A172 (cell line): ENCODE data around the gene RBSN. TPM values are rescaled to one million over a fixed set of nuclear protein-coding genes. Genes with fewer than 3 reads are reported as not detected.
"Not testable (repeated sequence)": the region's sequence is repeated elsewhere in the genome, so short reads cannot be mapped to it uniquely, and the experiment has no call there.

ENCODE experiments used
- DNase-seq: peaks from one replicate; pipeline ENCODE4 v3.0.0-alpha.2; 2015; ENCODE audit warnings: low spot score
- total RNA-seq: library from RNA; depleted of rRNA; stranded (reverse); fragments of >200 nt; shearing (Covaris generic); gene quantifications from 2 replicates; pipeline ENCODE4 v1.2.3, GENCODE V29; 2014; rRNA removed

Gene RBSN
- 23.3 and 29.0 TPM in 2 replicates for total RNA-seq

DNA sequence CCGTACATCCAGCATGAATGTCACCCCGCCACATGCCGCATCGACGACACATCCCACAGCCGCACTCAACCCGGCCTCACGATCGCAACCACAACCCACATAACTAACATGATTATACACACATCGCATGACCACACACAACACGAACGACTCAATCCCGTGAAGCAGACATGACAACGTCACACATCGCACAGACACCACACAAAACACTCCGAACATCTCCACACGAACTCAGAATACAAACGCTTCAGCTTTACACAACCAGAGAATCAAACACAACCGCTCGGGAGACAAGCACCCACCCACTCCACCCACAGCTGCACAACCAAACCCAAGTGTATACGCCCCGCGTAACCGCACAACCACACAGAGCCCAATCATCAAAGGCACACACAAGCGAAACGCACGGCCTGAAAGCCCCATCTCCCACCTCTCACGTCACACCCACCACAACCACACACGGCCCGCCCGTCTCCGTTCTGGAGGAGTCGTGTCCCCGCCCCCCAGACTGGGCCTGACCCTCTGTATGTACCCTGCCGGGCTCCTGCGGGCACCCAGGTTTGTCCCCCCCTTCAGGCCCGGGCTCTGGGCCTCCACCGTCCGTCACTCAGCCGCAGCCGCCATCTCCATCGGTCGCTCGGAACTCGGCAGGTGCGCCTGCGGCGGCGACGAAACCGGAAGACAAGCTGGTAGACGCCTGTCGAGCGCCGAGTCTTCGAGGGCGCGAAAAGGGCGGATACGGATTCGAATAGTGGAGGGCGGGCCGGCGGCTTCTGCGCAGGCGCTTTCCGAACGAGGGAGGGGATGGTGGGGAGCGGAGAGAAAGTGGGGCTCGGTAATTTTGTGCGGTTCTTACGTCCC, at the start of gene RBSN:
Gene RBSN, minus strand, starts transcription at position 646 of the 861 bp plus-strand sequence. CDS start 3,028 bp downstream, outside the sequence.
- peak; percentile 91 for DNase-seq

DNA sequence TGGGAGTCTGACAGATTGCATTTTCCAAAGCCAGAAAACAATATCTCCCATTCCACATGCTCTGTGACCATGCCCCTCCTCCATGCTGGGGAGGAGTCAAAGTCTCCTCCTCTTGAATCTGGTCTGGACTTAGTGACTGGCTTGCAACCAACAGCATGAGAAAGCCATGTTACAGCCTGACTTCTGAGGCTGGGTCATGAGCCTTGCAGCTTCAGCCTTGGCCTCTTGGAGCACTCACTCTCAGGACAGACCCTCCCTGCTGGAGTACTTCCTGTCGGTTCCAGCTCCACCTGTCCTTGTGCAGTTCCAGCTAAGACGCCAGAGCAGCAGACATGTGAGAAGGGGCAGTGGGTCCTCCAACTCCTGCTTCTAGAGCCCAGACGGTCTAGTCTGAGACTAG, 49.7 kb upstream of the RBSN start:
- peak; percentile 18 for DNase-seq

DNA sequence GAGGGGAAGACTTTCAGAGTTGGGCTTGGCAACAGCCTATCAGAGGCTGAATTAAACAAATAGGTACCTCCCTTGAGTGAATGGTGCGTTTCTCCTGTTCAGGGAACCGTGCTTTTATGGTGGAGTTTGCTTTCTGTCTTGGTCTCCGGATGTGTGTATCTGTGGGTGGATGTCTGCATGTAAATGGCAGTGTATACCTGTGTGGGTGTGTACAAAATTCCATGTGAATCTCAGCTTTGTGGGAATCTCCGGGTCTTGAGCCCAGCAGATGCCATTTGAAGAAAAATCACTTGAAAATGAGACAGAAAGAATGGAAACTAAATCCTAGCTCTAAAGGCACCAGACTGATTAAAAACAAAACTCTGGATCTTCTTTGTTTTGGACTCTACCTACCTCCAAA, 37.9 kb upstream of the RBSN start:
- DNase-seq = not testable (repeated sequence)

DNA sequence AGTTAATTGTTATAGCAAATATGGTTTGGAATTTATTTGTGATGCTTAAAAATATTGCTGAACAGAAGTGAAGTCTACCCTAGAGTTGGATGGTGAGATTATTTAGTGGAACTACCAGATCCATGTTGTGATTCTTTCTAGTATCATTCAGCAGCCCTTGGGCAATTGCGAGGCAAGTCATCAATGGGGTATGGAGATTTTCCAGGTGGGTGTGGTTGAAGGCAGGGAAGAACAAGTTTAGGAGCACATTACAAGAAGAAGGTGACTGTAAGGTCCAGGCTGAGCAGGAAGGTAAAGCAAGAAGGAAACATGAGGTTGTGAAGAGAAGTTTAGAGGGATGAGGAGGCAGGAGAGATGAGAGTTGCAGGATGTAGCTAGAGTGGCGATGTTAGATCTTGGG, 36.0 kb upstream of the RBSN start:
- DNase-seq = not testable (repeated sequence)

DNA sequence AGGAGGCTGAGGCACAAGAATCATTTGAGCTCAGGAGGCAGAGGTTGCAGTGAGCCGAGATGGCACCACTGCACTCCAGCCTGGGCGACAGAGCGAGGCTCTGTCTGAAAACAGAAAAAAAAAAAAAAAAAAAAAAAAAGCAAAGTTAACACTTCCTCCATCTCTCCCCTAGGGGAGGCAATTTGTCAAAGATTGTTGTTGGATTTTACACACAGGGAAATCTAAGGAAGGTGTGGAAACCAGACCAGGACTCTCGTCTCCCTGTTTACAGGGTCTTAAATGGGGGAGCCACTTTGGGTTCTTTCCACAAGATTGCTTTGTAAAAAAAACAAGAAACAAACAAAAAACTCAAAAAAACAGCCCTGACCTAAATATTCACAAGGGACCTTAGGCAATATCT, 29.5 kb upstream of the RBSN start:
- DNase-seq = not testable (repeated sequence)

DNA sequence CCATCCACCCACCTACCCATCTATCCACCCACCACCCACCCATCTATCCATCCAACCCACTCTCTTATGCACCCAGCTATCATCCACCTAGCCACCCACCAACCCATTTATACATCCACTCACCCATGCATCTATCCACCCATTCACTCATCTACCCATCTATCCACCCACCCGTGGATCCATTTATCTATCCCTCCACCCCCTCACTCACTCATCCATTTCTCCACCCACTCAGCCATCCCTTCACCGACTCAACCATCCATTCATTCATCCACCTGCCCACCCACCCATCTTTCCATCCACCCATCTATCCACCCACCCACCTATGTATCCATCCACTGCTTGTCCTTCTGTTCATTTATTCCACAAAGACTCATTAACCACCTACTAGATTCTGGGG, 28.0 kb upstream of the RBSN start:
- not testable (repeated sequence) for DNase-seq

DNA sequence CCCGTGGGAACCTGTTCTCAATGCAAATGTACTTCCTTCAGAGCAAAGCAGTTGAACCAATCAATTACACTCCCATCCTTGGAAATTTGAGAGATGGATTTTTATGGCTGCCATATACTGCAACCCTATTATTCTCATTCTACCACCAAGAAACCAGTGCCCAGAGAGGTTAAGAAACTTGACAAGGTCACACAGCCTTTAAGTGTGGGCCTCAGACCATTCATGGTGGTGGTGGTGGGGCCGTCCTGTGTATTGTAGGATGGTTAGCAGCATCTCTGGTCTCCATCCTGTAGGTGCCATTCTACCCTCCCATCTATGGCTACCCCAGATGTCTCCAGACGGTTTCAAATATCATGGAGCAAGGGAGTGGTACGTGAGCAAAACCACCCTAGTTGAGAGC, 23.4 kb upstream of the RBSN start:
- no peak for DNase-seq

DNA sequence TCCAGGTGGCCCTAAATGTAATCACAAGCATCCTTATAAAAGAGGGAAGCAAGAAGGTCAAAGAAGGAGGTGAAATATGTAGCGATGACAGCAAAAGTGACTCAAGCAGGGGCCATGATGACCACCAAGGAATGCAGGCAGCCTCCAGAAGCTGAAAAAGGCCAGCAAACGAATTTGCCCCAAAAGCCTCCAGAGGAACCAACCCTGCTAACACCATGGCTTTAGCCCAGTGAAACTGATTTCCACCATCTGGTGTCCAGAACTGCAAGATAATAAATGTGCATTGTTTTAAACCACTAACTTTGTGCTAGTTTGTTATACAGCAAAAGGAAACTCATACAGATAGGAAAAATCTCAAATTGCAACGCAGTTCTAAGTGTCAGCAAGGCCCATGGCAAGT, 23.0 kb upstream of the RBSN start:
- DNase-seq = no peak

DNA sequence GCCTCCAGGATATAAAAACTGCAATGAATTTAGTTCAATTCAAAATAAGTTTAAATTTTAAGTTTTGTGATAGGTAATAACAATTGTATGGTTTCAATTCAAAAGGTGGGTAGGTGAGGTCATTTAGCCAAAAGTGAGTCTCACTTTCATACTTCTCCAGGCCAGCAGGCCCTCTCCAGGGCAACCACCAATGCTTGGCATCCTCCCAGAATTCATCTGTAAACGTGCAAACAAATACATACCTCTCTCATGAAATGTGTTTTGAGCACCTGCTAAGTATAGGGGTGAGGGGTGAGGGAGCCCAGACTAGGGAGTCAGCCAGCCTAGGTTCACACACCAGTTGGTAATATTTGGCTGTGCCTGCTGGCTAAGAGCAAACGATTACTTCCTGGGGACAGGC, 22.0 kb upstream of the RBSN start:
- DNase-seq = no peak

DNA sequence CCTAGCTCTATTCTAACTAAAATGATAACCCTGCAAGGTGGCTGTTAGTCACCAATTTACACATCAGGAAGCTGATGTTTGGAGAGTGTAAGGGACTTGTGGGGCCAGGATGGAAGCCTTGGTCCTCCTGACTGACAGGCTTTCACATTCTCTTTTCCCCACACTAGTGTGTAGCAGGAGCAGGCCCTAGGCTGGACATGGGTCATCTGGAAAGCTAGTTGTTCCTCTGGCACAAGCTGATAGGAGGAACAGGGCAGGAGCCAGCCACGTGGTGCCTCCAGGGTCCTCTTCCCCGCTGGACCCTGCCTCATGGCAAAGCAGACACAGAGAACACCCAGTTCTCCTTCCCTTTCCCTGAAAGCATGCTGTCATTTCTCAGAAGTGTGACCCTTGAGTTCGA, 18.1 kb upstream of the RBSN start:
- no peak for DNase-seq

DNA sequence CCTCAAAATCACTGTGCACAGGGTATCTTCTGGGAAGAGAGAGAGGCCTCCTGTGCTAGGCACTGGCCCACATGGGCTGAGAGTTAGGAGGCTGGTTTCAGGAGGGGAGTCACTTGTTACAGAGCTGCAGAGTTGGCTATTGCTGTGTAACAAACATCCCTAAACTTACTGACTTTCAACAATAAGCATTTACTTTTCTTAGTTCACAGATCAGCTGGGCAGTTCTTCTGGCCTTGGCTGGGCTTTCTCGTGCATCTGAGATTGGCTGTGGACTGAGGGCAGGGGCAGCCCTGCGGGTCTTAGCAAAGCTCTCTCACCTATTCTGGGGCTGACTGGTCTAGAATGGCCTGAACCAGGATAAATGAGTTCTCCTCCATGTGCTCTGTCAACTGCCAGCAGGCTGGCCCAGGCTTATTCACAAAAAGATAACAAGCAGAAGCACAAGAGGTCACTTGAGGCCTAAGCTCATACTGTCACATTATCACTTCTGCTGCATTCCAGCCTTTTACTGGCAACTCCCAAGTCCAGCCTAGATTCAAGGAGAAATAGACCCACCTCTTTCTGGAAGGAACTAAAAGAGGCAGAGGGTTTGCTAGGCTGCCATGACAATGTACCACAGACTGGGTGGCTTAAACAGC, 17.2 kb upstream of the RBSN start:
- no peak for DNase-seq

DNA sequence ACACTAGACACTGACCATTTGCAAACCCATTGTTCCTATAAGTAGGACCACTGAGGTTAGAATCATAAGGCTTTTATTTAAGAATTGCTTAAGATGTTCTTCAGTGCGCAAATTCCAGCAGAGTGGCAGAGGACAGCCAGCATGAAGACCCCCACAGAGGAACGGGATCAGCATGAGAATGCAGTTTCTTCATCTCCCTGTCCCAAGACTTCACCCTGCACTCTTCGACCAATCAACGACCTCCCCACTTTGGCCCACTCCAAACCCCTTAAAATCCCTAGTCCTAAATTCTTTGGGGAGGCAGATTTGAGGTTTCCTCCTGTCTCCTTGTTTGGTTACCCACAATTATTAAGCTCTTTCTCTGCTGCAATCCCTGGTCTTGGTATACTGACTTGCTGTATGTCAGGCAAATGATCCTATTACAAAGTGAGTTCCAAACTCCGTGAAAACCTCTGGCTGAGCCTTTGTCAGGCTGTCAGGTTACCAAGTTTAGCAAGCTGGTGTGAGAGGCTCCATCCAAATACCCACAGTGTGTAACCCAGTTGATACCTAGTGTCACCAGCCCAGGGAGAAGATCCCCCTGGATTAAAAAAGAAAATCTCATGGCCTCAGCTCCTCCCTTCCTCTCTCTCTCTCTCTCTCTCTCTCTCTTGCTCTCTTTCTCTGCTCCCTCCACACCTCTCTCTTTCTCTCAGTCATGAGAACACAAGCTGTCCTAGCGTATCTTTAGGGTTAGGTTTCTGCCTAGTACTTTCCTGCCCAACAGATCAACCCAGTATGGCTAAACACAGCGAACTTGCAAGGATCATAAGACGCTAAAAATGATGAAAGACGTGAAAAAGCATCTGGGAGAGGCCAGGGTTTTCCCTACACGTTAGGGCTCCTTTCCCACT, 15.8 kb upstream of the RBSN start:
- DNase-seq = no peak

DNA sequence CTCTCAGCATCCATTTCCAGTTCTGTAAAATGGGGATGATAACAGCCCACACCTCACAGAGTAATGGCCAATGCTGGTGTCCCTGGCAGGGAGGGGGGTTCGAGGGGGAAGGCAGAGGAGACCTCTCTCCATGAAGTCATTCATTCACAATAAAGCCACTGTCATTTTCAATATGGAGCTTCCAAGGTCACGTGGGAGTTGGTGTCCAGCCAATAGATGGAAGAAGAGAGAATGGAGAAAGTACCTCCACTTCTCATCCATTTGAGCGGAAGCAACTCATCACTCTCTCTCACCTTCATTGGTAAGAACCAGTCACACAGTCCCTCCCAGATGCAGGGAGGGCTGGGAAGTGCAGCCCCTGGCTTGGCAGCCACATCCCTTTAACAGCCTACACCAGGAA, 14.9 kb upstream of the RBSN start:
- no peak for DNase-seq

DNA sequence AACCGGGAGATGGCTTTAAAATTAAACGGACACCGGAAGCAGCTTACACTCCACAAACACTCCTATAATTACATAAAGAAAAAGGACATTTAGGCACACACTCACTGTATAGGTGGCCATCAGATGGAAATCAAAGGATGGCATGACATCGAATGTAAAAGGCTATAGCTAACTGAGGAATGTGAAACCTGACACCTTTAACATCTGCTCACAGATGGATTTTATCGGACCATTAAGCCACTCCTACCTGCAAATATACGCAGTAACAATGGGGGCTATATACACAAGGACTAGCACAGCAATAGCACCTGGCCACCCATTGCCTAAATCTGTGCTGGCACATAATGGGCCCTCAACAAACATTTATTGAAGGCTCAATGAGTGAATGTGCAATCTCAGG, 14.5 kb upstream of the RBSN start:
- DNase-seq = no peak

DNA sequence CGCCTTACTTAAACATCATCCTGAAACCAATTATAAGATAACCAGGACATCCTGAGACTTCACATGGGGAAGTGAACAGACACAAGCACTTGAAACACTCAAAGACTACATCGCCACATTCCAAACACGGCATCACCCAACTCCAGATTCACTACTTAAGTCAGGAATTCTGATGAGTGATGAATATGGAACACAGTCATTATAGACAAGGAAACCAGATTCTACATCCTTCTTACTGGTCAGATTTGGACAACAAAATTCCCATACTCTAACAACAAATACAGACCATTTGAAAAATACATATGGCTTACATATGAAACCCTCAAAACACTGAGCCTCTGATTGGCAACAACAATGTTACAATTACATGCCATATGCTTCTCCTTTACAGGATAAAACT, 13.1 kb upstream of the RBSN start:
- DNase-seq = no peak

DNA sequence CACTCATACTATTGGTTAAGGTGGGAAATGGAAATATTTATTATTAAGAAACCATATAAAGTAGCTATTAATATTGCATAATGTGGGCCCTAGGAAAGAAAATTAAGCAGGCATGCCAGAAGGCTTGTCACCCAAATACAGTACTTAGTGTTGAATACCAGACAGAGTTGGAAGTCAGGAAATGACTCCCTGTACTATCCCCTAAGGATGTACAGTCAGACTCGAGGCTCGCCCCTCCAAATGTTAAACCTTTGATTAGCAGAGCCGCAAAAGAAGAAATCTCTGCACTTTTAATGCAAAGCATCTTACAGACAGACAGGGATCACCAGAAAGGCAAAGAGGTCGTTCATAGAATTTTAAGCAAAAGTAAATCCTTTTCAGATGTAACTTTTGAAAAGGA, 11.3 kb upstream of the RBSN start:
- no peak for DNase-seq

DNA sequence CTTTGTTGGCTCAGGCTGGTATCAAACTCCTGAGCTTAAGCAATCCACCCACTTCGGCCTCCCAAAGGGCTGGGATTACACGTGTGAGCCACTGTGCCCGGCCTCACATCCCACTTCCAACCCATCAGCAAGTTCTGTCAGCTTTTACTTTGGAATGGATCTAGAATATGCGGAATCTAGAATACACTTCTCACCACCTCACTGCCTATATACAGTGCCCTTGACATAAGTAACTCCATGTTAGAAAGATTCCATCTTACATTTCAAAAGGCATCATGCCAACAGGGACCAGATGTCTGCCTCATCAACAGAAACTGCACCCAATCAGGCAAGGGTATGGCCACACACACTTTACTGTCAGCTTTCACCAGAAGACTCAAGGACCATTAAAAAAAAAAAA, 9.9 kb upstream of the RBSN start:
- DNase-seq = no peak

DNA sequence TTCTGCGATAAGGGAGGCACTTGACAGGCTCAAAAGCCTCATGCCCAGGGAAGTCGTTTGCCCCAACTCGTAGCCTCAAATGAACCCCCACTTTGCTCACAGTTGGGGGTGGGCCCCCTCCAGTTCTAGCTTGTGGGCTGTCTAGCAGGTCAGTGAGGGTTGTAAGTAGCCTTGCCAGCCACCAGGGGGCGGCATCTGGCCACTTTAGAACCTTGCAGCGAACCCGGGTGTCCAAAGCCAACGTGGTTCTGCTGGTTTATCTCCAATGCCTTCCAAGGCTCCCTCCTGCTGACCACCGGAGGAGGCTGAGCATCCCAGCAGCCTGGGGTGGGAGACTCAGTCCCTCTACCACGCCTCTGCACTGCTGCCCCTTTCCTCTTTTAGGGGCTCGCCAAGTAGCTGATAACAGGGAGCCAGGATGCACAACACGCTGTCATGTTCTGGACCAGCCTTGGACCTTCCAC, 9.2 kb upstream of the RBSN start:
- DNase-seq = peak; percentile 63

DNA sequence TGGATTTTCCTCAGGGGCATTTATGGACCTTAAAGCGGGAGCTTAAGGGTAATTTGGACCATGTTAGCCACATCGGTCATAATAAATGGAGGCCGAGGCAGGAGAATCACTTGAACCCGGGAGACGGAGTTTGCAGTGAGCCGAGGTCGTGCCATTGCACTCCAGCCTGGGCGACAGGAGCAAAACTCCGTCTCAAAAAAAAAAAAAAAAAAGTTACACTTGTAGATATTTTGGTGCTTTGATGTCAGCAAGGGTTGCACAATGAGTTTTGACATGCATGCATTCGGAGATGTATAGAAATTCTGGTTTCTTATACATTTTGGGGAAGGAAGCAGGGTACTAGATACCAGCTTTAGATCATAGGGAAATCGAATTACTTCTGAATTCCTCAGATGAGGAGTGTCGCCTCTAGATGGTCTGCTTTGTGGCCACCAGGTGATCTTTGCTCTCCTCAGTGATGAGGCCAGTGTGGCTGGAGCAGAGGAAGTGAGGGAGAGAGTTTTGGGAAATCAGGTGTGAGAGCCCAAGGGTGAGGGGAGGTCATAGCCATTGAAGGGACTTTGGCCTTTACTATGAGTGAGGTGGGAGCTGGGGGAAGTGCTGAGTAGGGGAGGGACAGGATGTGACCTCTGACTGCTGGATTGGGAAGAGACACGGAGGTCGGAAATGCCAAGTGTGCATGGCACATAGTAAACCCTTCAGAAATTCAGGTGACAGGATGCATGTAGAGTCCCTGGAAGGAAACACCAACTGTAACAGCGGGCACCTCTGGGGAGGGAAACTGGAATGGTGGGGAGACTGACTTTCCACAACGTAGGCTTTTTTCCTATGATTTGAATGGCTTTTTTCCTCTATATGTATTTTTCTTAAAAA, 8.4 kb upstream of the RBSN start:
- DNase-seq = no peak

DNA sequence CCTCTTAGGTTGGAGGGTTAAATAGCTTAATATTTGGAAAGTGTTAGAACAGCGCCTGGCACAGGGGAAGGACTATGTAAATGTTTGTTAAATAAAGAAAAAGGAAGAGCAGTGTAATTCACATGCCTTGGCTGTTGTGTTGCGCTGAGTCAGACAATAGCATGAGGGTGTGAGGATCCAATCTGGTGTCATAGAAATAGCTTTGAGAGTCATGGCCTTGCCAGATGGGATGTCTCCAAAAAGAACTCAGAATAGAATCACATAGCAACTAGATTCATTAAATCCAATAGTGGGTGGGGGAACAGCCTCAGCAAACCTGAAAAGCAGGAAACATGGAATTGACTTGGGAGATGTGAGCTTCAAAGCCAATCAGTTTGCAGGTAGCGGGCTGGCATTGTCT, 3.9 kb upstream of the RBSN start:
- no peak for DNase-seq

DNA sequence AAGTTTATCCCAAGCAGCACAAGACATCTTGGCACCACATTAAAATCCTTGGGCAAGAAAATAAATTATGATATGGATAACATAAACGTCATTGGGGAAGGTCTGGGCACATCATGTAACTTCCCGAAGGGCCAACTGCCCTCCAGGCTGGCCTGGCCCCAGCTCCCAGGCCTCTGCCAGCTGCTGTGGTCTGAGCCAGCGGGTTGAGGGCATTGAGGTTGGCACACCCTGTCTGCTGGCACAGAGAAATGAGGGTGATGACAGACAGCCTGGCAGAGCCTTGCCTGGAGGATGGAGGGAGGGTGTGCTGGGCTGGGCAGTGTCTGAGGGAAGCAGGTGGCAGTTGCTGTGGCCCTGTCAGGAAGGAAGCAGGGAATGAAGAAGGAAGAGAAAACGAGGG, 3.3 kb upstream of the RBSN start:
- DNase-seq = peak; percentile 78
